RCC 7860 (cell line): ENCODE measurements around the gene PSMA7.

ENCODE experiments used
- DNase-seq: peaks from one replicate; pipeline ENCODE4 v3.0.0-alpha.2; 2015; ENCODE audit warnings: low spot score
- FAIRE-seq: peaks from 2 replicates; lab custom pipeline; 2012; peaks lifted over from hg19 to GRCh38; lab: Jason Lieb, UNC

The PSMA7 gene

DNA sequence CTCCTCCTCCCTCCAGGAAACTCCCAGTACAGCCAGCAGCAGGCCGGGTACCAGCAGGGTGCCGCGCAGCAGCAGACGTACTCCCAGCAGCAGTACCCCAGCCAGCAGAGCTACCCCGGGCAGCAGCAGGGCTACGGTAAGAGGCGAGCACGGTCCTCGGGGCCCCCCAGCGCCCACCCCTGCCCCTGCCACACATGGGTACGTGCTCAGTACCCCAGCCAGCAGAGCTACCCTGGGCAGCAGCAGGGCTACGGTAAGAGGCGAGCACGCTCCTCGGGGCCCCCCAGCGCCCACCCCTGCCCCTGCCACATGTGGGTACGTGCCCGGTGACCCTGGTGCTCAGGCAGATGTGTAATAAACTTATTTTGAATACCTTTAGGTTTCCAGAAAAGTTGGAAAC, 29.5 kb upstream of the PSMA7 start:
- DNase-seq (no peak), FAIRE-seq (no peak)

DNA sequence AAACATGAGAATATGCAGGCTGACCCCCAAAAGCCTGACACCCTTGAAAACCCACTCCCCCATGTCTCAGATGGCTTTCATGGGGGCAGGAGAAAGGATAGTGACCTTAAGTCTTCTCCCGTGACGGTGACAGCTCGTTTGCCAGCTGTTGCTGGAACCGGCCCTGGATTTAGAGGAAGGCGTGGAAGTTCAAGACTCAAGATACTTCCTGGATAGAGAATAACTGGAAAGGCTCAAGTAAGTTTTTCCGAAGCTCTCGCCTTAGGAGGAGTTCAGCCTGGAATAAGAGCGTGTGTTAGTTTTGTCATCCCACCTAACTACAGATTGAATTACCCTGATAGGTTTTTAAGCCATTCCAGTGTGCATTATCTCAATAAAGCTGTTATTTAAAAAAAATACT, 28.1 kb upstream of the PSMA7 start:
- no peak for DNase-seq
- no peak for FAIRE-seq

- FAIRE-seq, result no peak
- DNase-seq, result no peak
Measured at GRCh38 chr20:62170536-62170935, 27.3 kb upstream of the PSMA7 start.

DNA sequence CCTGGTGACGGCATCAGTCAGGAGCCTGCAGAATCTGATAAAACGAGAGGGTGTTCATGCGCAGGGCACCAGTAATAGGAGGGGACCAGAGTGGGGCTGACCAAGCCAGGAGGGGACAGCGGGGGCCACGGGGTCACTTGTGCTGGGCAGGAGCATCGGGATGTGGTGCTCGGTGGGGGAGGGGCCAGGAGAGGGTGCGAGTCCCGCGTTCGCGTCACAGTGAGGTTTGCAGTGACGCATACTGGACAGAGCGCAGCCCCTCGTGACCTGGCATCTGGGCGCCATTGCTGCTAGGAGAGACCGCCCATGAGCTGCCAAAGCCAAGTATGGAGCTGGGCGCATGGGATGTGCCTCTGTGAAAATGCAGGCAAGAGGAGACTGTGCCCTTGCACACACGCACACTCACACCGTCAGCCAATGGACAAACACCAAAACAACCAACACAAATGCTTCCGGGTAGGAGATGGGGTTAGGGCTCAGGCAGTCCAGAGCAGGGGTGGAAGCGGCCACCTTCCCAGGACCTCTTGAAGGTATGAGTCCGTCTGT, 25.8 kb upstream of the PSMA7 start:
- no peak for FAIRE-seq
- no peak for DNase-seq

GRCh38 chr20:62168061-62168460, 24.9 kb upstream of the PSMA7 start:
- no peak for DNase-seq

GRCh38 chr20:62167474-62167873, 24.3 kb upstream of the PSMA7 start:
- DNase-seq, result no peak
- no peak for FAIRE-seq

More at GRCh38 chr20:62168061-62168460, 24.9 kb upstream of the PSMA7 start:
- FAIRE-seq, result no peak

GRCh38 chr20:62165762-62166399, 22.7 kb upstream of the PSMA7 start:
- FAIRE-seq, result no peak
- no peak for DNase-seq

- DNase-seq, result no peak
- no peak for FAIRE-seq
Measured at GRCh38 chr20:62164879-62165761, 21.9 kb upstream of the PSMA7 start.

DNA sequence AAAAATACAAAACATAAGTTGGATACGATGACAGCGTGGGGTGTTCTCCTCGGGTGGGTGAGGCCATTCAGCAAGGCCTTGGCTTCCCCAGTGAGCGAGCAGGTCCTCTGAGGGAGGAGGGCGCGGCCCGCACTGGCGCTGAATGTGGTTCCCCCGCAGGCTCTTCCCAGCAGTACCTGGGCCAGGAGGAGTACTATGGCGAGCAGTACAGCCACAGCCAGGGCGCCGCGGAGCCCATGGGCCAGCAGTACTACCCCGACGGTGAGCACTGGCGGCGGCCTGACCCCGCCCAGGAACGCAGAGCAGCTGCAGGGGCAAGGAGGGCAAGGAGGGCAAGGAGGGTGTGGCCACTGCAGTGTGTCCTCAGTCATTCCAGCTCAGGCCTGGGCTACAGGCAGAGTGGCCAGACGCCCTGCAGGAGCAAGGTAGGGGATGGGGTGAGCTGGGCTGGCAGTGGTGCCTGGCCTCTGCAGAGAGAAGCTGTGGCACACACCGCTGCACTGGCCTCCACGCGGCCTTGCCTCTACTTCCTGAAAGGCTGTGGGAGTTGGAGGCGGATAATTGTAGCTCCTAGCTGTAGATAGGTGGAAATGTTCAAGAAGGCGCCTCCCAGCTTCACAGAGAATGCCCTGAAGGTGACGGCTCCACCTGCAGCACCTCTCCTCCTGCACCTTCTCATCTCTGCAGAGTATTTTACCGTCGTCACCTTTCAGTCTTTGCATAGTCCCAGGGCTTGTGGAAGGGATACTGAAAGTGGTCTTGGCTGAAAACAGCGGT, 21.0 kb upstream of the PSMA7 start:
- DNase-seq, result no peak
- no peak for FAIRE-seq

GRCh38 chr20:62163485-62163865, 20.3 kb upstream of the PSMA7 start:
- no peak for FAIRE-seq
- no peak for DNase-seq

DNA sequence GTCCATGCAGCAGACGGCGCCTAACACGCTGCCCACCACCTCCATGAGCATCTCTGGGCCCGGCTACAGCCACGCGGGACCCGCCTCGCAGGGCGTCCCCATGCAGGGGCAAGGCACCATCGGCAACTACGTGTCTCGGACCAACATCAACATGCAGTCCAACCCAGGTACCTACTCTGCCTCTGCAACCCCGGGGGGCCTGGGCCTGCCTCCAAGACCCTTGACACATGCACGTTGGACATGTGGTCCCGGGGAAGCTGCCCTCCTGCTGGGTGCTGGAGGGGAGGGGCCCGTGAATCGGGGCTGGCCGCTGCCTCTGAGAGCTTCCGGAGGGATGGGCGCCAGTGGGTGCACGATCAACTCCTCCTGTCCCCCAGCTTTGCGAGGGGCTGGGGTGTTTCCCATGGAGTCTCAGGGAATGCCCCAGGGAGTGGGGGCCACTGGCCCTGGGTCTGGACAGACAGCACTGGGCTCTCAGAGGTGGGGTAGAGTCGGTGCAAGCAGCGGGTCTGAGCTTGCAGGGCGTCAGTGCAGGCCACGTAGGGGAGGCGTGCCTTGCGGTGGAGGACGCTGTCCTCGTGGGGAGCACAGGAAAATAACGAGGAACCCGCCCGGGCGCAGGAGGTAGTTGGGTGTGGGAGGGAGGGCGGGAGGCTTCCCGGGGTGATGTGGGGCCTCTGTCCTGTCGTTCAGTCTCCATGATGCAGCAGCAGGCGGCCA, 19.7 kb upstream of the PSMA7 start:
- FAIRE-seq (no peak), DNase-seq (no peak)

GRCh38 chr20:62161347-62161746, 18.2 kb upstream of the PSMA7 start:
- DNase-seq, result peak; percentile 66
- no peak for FAIRE-seq

- FAIRE-seq, result no peak
- DNase-seq, result no peak
Measured at GRCh38 chr20:62160876-62161275, 17.7 kb upstream of the PSMA7 start.

DNA sequence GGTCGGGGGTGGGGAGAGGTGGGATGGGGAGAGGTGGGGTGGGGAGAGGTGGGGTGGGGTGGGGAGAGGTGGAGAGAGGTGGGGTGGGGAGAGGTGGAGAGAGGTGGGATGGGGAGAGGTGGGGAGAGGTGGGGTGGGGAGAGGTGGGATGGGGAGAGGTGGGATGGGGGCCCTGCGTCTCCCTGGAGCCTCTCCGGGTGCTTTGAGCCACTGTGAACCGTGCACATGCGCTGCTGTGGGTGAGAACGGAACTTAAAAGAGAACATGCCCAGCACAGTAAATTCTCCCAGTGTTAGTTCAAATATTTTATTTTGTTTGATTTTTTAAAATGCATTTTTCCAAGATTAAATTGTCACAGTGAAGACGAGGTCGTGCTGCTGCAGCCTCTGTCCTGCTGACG, 17.1 kb upstream of the PSMA7 start:
- no peak for FAIRE-seq
- no peak for DNase-seq

- DNase-seq (peak; percentile 91), FAIRE-seq (peak; percentile 91)
Measured at GRCh38 chr20:62159839-62160238, 16.6 kb upstream of the PSMA7 start.

DNA sequence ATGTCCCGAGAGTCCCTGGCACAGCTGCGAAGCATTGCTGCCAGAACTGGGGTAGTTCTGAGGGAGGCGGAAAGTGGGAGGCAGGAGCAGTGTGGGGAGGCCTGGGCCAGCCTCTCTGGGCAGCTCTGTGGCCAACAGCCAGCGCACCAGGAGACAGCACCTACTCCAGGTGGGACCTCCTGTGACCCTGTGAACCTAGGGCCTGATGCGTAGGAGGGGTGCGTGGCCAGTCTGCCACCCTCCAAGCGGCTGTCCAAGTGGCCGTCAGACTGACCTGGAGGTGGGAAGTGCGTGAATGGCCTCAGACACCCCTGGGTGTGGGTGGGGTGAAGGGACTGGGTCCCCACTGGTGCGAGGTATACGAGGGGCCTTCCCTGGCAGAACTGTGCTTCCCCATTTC, 15.9 kb upstream of the PSMA7 start:
- no peak for DNase-seq
- no peak for FAIRE-seq

GRCh38 chr20:62158541-62158940, 15.3 kb upstream of the PSMA7 start:
- FAIRE-seq, result no peak
- DNase-seq, result no peak

- no peak for FAIRE-seq
- DNase-seq, result no peak
Measured at GRCh38 chr20:62158088-62158400, 14.8 kb upstream of the PSMA7 start.

GRCh38 chr20:62157387-62158087, 14.3 kb upstream of the PSMA7 start:
- FAIRE-seq (no peak), DNase-seq (no peak)
